Stimulated activated CD4-positive, alpha-beta T cell treated with anti-CD3 and anti-CD28 coated beads, Interleukin-4, amount 100 ng/mL, for 24 hours (primary cell): ENCODE data around the gene TBX2.

Experiments used
- DNase-seq: peaks from one replicate; pipeline ENCODE4 v3.0.0-alpha.2; 2020

TBX2 gene

DNA sequence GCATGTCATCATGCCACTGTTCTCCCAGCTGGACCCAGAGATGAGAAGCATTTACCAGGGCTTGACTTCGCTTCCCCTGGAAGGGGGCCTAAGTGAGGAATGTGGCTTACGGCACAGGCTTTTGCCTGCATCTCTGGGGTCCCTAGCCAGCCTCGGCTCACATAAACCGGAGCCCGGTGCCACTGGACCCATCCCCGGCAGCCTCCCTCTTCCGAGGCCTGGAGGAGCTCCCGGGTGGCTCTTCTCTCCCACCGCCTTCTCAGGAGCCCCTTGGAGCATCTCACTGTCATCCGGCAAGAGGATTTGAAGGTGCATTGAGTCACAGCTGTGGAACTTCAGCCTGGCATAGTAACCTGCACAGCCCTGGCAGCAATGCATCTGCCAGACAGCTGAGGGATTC lies 29.9 kb upstream of the TBX2 start:
- no peak for DNase-seq

- no peak for DNase-seq
Measured at GRCh38 chr17:61371179-61371578, 28.5 kb upstream of the TBX2 start.

DNA sequence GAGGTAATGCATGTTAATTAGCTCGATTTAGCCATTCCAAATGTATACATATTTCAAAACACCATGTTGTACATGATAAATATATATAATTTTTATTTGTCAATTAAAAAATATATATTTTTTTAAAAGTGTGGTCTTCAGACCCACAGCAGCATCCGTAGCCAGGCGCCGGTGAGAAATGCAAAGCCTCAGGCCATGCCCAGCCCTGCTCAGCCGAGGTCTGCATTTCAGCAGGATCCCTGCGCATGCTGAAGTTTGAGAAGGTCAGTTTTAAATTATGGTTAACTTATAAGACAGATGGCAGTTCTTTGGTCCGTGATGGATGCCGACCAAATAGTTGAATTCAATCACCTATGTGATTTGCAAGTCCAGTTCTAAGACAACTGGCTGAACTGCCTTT lies 28.0 kb upstream of the TBX2 start:
- no peak for DNase-seq

DNA sequence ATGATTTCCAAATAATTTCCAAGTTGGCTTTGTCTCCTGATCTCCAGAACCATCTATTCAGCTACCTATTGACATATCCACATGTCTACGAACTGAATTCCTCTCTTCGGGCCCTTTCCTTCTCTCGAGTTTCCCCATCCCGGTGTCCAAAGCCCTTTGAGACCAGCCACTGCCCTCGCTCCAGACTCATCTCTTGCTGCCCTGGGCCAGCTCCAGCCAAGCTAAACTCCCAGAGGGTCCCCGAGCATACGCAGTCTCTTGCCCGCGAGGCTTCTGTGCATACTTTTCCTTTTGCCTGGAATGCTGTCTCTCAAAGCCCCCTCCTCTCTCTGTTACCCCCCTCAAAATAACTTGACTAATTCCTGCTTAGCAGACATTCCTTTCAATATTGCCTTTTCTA lies 27.2 kb upstream of the TBX2 start:
- no peak for DNase-seq

- DNase-seq = no peak
Measured at GRCh38 chr17:61376931-61377838, 22.5 kb upstream of the TBX2 start.

DNA sequence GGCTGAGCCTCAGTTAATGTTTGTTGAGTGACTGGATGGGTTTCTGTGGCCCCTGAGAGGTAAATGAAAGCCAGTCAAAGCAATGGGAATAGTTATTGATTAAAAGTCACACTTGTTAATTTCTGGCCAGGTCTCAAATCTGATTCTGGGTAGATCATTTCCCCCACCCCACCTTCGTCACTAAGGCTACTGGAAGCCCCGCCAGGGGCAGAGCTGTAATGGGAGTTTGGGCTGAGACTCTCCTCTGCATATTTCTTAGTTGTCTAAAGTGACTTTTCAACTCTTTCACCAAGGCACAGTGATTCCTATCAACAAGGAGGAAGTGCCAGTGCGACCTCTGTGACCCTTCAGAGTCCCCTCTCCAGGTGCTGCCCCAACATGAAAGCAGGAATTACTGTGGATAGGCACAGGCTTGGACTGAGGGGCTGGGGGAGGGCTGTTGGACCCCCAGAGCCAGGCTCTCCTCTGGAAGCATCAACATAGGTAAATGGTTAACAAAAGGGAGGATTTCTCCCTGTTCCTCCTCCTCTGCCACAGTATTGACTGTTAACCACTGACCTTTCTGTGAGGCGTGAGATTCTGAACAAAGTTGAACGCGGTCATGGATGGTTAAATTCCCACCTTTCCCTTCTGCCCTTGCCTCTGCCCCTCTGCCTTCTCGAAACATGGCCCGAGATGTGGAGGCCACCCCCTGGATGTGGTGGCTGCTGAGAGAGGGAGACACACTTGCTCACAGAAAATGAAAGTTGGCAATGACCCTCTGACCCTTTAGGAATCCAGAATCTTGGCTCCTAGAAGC lies 20.8 kb upstream of the TBX2 start:
- no peak for DNase-seq

DNA sequence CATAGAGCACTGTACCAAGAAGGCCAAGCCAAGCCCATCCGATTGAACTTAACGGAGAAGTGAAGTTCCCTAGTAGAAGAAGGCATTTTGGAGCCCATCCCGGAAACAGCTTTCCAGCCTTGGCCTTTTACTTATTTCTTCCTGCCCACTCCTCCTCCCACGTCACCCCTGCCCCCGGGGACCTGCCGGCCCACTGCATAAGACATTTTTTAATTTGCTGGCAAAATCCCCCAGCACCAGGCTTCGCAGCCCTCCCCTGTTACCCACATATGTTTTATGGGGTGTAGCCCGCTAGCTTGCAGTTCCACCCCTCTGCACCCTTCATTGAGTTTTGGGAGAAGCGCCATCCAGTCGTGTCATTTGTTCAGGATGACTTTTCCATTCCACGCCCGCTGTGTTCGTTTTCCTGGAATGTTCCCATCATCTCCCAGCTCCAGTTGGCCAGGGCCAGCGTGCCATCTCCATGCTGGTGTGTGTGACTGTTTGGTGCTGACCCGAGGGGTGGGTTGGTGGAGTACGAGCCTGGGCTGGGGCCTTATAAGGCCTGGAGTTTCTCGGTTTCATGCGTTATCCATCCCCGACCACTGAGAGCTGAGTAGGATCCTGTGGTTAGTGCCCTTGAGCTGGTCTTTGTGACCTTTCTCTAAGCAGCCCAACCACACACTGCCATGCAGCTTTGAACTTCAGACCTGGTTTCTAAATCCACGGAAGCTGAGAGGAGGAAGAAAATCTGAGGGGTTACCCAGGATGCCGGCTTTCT lies 20.0 kb upstream of the TBX2 start:
- no peak for DNase-seq

DNA sequence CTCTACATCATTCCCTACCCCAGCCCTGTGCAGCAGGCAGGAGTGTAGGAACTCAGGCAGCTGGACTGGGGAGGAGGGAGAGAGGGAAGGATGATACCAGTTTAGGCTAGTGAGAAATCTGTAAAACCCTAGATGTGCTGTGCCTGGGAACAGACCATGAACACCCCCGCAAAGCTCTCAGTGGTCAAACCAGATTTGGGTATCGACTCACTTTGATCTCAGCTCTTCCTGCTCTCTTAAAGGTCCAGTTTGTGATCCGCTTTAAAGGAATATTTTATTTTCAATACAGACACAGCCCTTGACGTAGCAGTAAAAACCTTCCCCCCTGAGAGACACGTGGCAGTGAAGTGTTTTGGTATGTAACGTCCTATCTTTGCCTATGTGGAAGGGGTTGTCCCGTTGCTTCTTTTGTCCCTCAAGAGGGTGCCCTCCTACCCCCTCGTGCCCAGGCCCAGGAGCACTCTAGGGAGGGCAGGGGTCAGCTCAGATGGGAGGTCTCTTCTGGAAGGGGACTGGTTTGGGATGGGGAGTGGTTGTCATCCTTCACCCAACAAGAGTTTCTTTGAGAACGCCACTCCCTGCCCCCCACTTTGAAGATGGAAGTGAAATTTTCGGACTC lies 19.3 kb upstream of the TBX2 start:
- no peak for DNase-seq

- DNase-seq = no peak
Measured at GRCh38 chr17:61380836-61381525, 18.7 kb upstream of the TBX2 start.

DNA sequence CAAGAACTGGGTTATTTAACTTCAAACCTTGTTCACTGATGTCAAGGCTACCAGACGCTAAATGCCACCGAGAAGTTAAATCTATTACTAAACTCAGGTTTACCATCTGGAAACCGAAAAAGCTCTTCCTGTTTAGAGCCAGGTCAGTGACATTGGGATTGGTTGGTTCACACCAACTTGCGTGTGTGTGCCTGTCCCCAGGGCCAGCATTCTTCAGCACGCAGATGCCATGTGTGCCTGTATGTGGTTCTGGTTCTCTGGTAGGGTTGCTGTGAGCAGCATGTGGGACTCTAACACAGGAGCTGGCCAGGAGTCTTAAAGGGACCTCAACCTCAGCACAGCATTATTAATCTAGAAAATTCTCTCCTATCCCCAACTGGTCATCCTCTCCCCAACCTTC lies 18.1 kb upstream of the TBX2 start:
- no peak for DNase-seq

DNA sequence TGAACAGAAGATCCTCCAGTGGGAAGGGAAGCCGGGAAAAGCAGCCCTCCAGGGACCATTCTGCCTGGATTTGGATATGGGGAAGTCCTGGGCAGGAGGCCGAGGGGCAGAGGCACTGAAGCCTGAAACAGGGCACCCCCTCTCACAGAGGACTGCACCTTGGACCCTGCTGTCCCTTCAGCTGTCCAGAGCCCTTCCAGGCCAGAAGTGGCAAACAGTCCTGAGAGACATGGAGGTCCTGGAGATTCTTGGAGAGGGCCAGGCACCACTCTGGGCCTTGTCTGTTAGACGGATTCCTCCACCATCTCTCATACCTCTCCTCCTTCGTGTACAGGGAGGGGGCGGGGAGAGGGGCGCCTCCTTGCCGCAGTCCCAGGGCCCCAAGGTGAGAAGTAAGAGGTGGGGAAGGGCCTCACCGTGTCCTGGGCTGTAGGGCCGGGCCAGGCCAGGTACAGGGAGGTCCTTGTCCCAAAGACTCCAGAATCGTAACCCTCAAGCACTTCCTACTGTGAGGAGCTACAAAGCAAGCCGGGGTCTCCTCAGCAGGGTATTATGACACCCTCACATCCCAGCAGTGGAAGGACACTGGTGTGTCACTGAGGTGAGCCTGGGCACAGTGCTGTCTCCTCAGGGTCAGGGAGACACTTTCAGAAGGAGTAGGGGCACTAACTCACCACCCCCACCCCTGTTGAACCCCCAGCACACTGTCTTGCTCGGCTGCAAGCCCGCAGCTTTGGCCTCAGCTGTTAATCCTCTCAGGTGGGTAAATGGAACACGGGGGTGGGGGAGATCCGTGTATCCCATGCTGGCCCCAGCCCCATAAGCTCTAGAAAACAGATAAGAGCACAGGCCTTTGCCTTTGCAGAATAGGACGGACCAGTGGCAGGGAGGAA lies 16.6 kb upstream of the TBX2 start:
- DNase-seq = no peak

- DNase-seq = no peak
Measured at GRCh38 chr17:61383689-61384201, 15.9 kb upstream of the TBX2 start.

GRCh38 chr17:61384354-61384691 lies 15.3 kb upstream of the TBX2 start:
- no peak for DNase-seq

- DNase-seq = no peak
Measured at GRCh38 chr17:61384692-61385576, 14.7 kb upstream of the TBX2 start.

GRCh38 chr17:61385577-61386236 lies 13.9 kb upstream of the TBX2 start:
- DNase-seq = no peak

- no peak for DNase-seq
Measured at GRCh38 chr17:61386251-61386650, 13.4 kb upstream of the TBX2 start.

DNA sequence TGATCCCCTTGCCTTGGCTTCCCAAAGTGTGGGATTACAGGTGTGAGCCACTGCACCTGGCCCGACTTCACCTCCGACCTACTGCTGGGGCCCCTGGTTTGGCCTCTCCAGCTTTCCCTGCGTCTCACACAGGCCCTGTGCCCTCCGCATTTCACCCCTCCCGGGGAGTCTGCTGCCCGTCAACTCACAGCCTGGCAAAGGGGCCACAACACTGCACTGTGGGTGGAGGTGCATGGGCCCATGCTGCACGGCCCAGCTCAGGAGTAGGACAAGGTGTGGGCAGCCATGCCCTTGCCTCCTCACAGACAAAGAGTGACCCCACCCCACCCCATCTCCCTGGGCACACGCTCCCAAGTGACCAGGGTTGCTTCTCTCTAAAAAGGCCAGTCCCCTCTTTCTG lies 12.6 kb upstream of the TBX2 start:
- DNase-seq = no peak

GRCh38 chr17:61387511-61388305 lies 11.9 kb upstream of the TBX2 start:
- DNase-seq = no peak
